ENCODE results near the gene OR7G1.

The OR7G1 gene

DNA sequence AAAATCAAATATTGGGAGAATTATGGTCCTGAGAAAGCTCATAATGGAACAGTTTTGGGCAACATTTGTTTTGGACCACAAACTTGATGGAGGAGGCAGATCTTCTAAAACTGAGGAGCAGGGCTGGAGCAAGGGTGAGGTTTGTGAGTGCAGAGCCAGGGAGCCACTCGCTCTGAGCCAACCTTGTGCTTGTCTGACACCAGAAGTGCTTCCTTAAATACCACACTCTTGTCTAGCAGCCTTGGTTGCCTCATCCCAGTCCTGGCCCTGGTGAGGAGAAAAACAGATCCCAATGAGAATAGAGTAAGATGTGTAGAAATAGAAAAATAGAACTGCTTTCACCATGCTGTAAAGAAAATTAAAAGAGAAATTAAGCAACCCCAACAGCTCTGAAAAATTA, 31.3 kb upstream of the OR7G1 start:
- Histone ChIP-seq H3K36me3 (ENCODE audit: control insufficient read depth in 1 of 2, insufficient read depth in 2 of 2, low read length in 2 of 2) (peaks cover 5 to 26% of the 10 kb centered on the region in 2 donors), H3K27ac (ENCODE audit: low read depth, low read length) (no peak overlapping the region), H3K27me3 (ENCODE audit: control insufficient read depth in 1 of 2, insufficient read depth in 2 of 2, low read length in 2 of 2) (no peaks in the 10 kb centered on the region), H3K9me3 (ENCODE audit: control insufficient read depth in 1 of 2, low read length in 2 of 2) (peaks cover 19 to 30% of the 10 kb centered on the region in 2 donors), H3K9ac (ENCODE audit: low read depth in 1 of 2, low read length in 2 of 2) (no peak overlapping the region), H3K4me1 (ENCODE audit: control insufficient read depth in 1 of 2, insufficient read depth in 2 of 2, low read length in 2 of 2) (no peaks in the 10 kb centered on the region), H3K4me3 (ENCODE audit: low read depth in 1 of 2, low read length in 2 of 2) (peak overlapping the region in 1 of 2 donors; percentile 21)

DNA sequence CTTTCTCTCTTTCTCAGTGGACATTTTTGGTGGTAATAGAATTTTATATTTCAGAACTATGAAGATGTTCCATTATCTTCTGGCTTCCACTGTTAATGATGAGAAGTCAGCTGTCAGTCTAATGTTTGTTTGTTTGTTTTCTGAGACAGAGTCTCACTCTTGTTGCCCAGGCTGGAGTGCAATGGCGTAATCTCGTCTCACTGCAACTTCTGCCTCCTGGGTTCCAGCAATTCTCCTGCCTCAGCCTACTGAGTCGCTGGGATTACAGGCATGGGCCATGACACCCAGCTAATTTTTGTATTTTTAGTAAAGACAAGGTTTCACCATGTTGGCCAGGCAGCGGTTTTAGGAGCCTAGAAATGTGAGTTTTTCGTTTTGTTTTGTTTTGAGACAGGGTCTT, 29.4 kb upstream of the OR7G1 start:
- H3K27me3 ChIP-seq (ENCODE audit: control insufficient read depth in 1 of 2, insufficient read depth in 2 of 2, low read length in 2 of 2), result no peaks in the 10 kb centered on the region
- no peak overlapping the region for H3K9ac ChIP-seq (ENCODE audit: low read depth in 1 of 2, low read length in 2 of 2)
- H3K4me3 ChIP-seq (ENCODE audit: low read depth in 1 of 2, low read length in 2 of 2), result no peak overlapping the region
- H3K36me3 ChIP-seq (ENCODE audit: control insufficient read depth in 1 of 2, insufficient read depth in 2 of 2, low read length in 2 of 2), result peaks cover 5 to 28% of the 10 kb centered on the region in 2 donors
- peaks cover 19 to 20% of the 10 kb centered on the region in 2 donors for H3K9me3 ChIP-seq (ENCODE audit: control insufficient read depth in 1 of 2, low read length in 2 of 2)
- no peak overlapping the region for H3K27ac ChIP-seq (ENCODE audit: low read depth, low read length)
- peaks cover 6 to 7% of the 10 kb centered on the region in 2 donors for H3K4me1 ChIP-seq (ENCODE audit: control insufficient read depth in 1 of 2, insufficient read depth in 2 of 2, low read length in 2 of 2)

DNA sequence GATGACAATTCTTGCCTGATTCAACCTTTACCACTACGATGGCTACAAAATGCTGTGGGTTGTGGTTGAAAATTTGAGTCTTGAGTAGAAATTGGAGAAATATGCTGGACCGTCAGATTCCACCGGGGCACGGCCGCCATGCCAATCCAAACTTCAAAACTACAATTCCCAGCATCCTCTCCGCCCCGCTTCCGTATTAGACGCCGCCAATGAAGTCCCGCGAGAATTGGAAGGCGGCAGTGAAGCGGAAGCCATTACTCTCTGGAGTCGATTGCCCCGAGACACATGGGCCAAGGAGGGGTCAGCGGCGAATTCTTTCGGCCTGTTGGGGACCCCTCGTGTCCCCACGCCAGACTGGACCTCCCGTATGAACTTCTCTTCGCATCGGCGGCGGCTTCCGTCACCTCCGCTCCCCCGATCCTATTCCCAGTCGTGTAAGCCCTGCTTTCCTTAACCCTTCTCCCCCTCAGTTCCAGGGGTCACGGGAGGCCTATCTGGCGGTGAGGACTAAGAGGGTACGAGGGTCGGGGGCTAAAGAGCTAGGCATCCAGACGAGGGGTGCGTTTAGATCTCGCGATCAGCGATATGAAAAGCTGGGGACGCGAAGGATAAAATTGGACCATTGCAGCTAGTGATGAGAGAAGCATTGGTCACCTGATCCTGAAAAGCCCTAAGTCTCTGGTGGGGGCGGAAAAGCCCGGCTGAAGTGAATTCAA, 24.8 kb upstream of the OR7G1 start, which contains the start of gene ZNF317:
TSS of gene ZNF317 (plus strand) at position 239 of the 716 bp plus-strand sequence. CDS start 15,620 bp downstream, outside the sequence.
- H3K4me3 ChIP-seq (ENCODE audit: low read depth in 1 of 2, low read length in 2 of 2), result peak within 1 kb of the TSS; percentile 98
- H3K4me1 ChIP-seq (ENCODE audit: control insufficient read depth in 1 of 2, insufficient read depth in 2 of 2, low read length in 2 of 2), result peaks cover 7 to 10% of the 10 kb centered on the region in 2 donors
- peaks cover 0 to 8% of the 10 kb centered on the region in 2 donors for H3K36me3 ChIP-seq (ENCODE audit: control insufficient read depth in 1 of 2, insufficient read depth in 2 of 2, low read length in 2 of 2)
- no peaks in the 10 kb centered on the region for H3K27me3 ChIP-seq (ENCODE audit: control insufficient read depth in 1 of 2, insufficient read depth in 2 of 2, low read length in 2 of 2)
- peaks cover 9 to 11% of the 10 kb centered on the region in 2 donors for H3K9me3 ChIP-seq (ENCODE audit: control insufficient read depth in 1 of 2, low read length in 2 of 2)
- peak within 1 kb of the TSS; percentile 55 for H3K27ac ChIP-seq (ENCODE audit: low read depth, low read length)
- H3K9ac ChIP-seq (ENCODE audit: low read depth in 1 of 2, low read length in 2 of 2), result peak within 1 kb of the TSS; percentile 89 to 95

DNA sequence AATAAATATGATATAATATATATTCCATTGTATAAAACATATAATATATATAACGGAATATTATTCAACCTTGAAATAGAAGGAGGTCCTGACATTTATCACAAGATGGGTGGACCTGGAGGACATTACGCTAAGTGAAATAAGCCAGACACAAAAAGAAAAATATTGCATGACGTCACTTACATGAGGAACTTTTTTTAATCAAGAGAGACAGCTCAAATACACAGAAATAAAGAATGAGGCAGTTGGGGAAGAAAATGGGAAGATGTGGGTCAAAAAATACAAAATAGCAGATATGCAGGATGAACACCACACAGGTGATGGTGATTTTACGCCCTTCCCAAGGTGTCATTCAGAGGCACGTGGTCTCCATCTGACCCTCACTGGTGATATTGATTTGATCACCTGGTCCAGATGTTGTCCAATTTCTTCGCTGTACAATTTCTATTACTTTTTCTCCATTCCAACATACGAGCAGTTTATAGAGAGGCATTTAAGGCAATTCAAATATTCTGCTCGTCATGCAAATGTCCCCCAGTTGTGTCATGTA, 24.1 kb upstream of the OR7G1 start:
- H3K36me3 ChIP-seq (ENCODE audit: control insufficient read depth in 1 of 2, insufficient read depth in 2 of 2, low read length in 2 of 2), result peaks cover 0 to 3% of the 10 kb centered on the region in 2 donors
- H3K9ac ChIP-seq (ENCODE audit: low read depth in 1 of 2, low read length in 2 of 2), result peak overlapping the region; percentile 89 to 95
- peaks cover 7 to 10% of the 10 kb centered on the region in 2 donors for H3K4me1 ChIP-seq (ENCODE audit: control insufficient read depth in 1 of 2, insufficient read depth in 2 of 2, low read length in 2 of 2)
- no peak overlapping the region for H3K27ac ChIP-seq (ENCODE audit: low read depth, low read length)
- peak overlapping the region; percentile 98 for H3K4me3 ChIP-seq (ENCODE audit: low read depth in 1 of 2, low read length in 2 of 2)
- H3K27me3 ChIP-seq (ENCODE audit: control insufficient read depth in 1 of 2, insufficient read depth in 2 of 2, low read length in 2 of 2), result no peaks in the 10 kb centered on the region
- H3K9me3 ChIP-seq (ENCODE audit: control insufficient read depth in 1 of 2, low read length in 2 of 2), result peaks cover 3 to 5% of the 10 kb centered on the region in 2 donors

DNA sequence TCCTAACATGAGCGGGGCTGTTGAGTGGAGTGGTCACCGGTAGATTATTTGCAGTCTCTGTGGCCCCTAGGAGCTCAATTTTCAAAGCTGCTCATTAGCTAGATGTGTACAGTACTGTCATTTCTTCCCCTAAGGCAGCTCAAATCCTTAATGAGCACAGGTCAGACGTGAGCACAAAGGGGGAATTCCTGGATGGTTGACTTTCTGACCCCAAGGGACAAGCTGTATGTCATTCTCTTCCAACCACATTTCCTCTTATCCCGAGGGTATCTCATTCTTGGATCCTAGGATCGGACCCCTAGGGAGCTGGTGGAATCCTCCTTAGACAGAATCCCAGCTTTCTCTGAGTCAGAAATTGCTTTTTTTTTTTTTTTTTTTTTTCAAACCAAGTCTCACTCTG, 16.9 kb upstream of the OR7G1 start:
- no peak overlapping the region for H3K27ac ChIP-seq (ENCODE audit: low read depth, low read length)

DNA sequence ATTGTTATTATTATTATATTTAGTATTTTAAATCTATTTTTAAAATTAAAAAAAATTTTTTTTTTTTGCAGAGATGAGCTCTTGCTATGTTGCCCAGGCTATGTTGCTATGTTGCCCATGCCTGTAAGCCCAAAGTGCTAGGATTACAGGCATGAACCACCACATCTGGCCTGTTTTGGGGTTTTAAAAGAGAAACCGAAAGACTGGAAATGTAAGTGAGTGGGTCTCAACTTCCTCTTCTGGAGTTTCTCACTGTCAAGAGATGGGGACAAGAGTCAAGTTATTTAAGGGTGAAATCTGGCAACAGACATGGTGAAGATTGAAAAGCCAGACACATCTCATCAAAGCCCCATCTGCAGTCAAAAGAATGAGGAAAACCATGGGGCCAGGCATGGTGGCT, 15.4 kb upstream of the OR7G1 start:
- H3K27me3 ChIP-seq (ENCODE audit: control insufficient read depth in 1 of 2, insufficient read depth in 2 of 2, low read length in 2 of 2), result no peaks in the 10 kb centered on the region

More for the DNA sequence above, 16.9 kb upstream of the OR7G1 start:
- Histone ChIP-seq H3K9me3 (ENCODE audit: control insufficient read depth in 1 of 2, low read length in 2 of 2) (no peaks in the 10 kb centered on the region), H3K27me3 (ENCODE audit: control insufficient read depth in 1 of 2, insufficient read depth in 2 of 2, low read length in 2 of 2) (no peaks in the 10 kb centered on the region), H3K4me3 (ENCODE audit: low read depth in 1 of 2, low read length in 2 of 2) (no peak overlapping the region), H3K9ac (ENCODE audit: low read depth in 1 of 2, low read length in 2 of 2) (no peak overlapping the region), H3K4me1 (ENCODE audit: control insufficient read depth in 1 of 2, insufficient read depth in 2 of 2, low read length in 2 of 2) (no peaks in the 10 kb centered on the region), H3K36me3 (ENCODE audit: control insufficient read depth in 1 of 2, insufficient read depth in 2 of 2, low read length in 2 of 2) (no peaks in the 10 kb centered on the region)

DNA sequence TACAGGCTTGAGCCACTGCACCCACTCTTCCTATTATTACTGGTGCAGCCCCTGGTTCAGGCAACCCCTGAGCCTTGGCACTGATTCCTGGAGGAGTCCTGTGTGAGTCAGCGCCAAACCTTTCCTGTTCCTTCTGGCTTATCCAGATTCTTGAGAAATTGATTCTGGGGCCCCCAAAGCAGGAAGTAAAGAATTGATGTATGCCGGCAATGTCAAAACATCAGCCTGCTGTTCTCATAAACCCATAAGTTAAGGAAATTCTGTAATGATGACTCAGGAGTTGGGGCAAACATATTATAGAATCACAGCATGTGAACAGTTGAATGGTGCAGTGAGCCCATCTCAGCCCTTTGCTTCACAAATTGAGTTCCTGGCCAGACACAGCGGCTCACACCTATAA, 12.6 kb upstream of the OR7G1 start:
- Histone ChIP-seq H3K9me3 (ENCODE audit: control insufficient read depth in 1 of 2, low read length in 2 of 2) (no peaks in the 10 kb centered on the region), H3K4me3 (ENCODE audit: low read depth in 1 of 2, low read length in 2 of 2) (no peak overlapping the region), H3K4me1 (ENCODE audit: control insufficient read depth in 1 of 2, insufficient read depth in 2 of 2, low read length in 2 of 2) (no peaks in the 10 kb centered on the region), H3K27me3 (ENCODE audit: control insufficient read depth in 1 of 2, insufficient read depth in 2 of 2, low read length in 2 of 2) (no peaks in the 10 kb centered on the region), H3K27ac (ENCODE audit: low read depth, low read length) (no peak overlapping the region), H3K9ac (ENCODE audit: low read depth in 1 of 2, low read length in 2 of 2) (no peak overlapping the region), H3K36me3 (ENCODE audit: control insufficient read depth in 1 of 2, insufficient read depth in 2 of 2, low read length in 2 of 2) (no peaks in the 10 kb centered on the region)

More for the DNA sequence above, 15.4 kb upstream of the OR7G1 start:
- H3K36me3 ChIP-seq (ENCODE audit: control insufficient read depth in 1 of 2, insufficient read depth in 2 of 2, low read length in 2 of 2), result no peaks in the 10 kb centered on the region
- H3K4me1 ChIP-seq (ENCODE audit: control insufficient read depth in 1 of 2, insufficient read depth in 2 of 2, low read length in 2 of 2), result no peaks in the 10 kb centered on the region
- no peak overlapping the region for H3K27ac ChIP-seq (ENCODE audit: low read depth, low read length)
- no peak overlapping the region for H3K9ac ChIP-seq (ENCODE audit: low read depth in 1 of 2, low read length in 2 of 2)
- no peak overlapping the region for H3K4me3 ChIP-seq (ENCODE audit: low read depth in 1 of 2, low read length in 2 of 2)
- no peaks in the 10 kb centered on the region for H3K9me3 ChIP-seq (ENCODE audit: control insufficient read depth in 1 of 2, low read length in 2 of 2)

DNA sequence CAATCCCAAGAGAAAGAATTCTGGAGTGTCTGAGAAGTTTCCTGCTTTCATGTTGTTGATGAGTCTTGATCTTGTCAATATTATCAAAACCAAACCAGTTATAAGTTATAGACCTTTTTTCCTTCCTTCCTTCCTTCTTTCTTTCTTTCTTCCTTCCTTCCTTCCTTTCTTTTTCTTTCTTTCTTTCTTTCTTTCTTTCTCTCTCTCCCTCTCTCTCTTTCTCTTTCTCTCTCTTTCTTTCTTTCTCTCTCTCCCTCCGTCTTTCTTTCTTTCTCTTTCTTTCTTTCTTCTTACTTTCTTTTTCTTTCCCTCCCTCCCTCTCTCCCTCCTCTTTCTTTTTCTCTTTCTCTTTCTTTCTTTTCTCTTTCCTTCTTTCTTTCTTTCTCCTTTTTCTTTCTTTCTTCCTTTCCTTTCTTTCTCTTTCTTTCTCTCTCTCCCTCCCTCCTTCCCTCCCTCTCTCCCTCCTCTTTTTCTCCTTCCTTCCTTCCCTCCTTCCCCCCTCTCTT, 11.4 kb upstream of the OR7G1 start, which contains the start of gene OR7G3:
TSS of gene OR7G3 (minus strand) at position 51 of the 506 bp plus-strand sequence. CDS start at position 51, 0 bp downstream.
- H3K9ac ChIP-seq (ENCODE audit: low read depth in 1 of 2, low read length in 2 of 2), result no peak within 1 kb of the TSS
- H3K36me3 ChIP-seq (ENCODE audit: control insufficient read depth in 1 of 2, insufficient read depth in 2 of 2, low read length in 2 of 2), result no peaks in the 10 kb centered on the region
- no peak within 1 kb of the TSS for H3K4me3 ChIP-seq (ENCODE audit: low read depth in 1 of 2, low read length in 2 of 2)
- H3K4me1 ChIP-seq (ENCODE audit: control insufficient read depth in 1 of 2, insufficient read depth in 2 of 2, low read length in 2 of 2), result no peaks in the 10 kb centered on the region
- H3K9me3 ChIP-seq (ENCODE audit: control insufficient read depth in 1 of 2, low read length in 2 of 2), result no peaks in the 10 kb centered on the region
- H3K27ac ChIP-seq (ENCODE audit: low read depth, low read length), result no peak within 1 kb of the TSS
- H3K27me3 ChIP-seq (ENCODE audit: control insufficient read depth in 1 of 2, insufficient read depth in 2 of 2, low read length in 2 of 2), result no peaks in the 10 kb centered on the region

DNA sequence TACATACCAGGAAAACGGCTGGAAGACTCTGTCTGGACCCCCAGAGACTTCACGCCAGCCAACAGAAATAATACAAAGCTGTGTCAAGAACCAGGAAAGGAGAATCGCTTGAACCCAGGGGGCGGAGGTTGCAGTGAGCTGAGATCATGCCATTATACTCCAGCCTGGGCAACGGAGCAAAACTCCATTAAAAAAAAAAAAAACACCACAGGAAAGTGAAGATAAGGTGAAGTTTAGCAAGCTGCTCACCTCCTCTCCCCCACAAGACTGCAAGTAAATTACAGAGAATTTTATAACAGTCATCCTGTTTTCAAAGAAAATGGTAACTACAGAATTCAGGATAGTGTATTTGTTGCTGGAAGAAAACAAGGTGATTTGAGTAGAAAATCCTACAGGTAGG, 984 bp upstream of the OR7G1 start:
- Histone ChIP-seq H3K4me1 (ENCODE audit: control insufficient read depth in 1 of 2, insufficient read depth in 2 of 2, low read length in 2 of 2) (no peaks in the 10 kb centered on the region), H3K36me3 (ENCODE audit: control insufficient read depth in 1 of 2, insufficient read depth in 2 of 2, low read length in 2 of 2) (no peaks in the 10 kb centered on the region), H3K27ac (ENCODE audit: low read depth, low read length) (no peak overlapping the region), H3K4me3 (ENCODE audit: low read depth in 1 of 2, low read length in 2 of 2) (no peak overlapping the region), H3K9me3 (ENCODE audit: control insufficient read depth in 1 of 2, low read length in 2 of 2) (no peaks in the 10 kb centered on the region), H3K9ac (ENCODE audit: low read depth in 1 of 2, low read length in 2 of 2) (no peak overlapping the region), H3K27me3 (ENCODE audit: control insufficient read depth in 1 of 2, insufficient read depth in 2 of 2, low read length in 2 of 2) (no peaks in the 10 kb centered on the region)

DNA sequence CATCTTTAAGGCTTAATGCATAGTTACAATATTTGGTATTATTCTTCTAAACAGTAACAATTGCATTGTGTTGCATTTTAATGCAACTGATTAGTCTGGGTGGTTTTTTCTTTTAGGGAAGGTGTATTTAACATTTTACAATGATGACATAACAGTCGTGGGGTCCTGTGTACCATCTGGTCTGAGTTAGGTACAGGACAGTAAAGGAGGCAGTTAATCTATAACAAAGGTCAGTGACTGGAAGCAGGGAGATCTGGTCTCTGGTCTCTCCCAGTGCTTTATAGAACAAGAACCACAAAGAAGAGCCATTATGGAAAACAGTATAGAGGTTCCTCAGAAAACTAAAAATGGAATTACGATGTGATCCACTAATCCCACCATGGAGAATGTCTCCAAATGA, 5.6 kb downstream of the OR7G1 start:
- Histone ChIP-seq H3K27ac (ENCODE audit: low read depth, low read length) (no peak overlapping the region), H3K9ac (ENCODE audit: low read depth in 1 of 2, low read length in 2 of 2) (no peak overlapping the region), H3K9me3 (ENCODE audit: control insufficient read depth in 1 of 2, low read length in 2 of 2) (no peaks in the 10 kb centered on the region), H3K4me3 (ENCODE audit: low read depth in 1 of 2, low read length in 2 of 2) (no peak overlapping the region), H3K27me3 (ENCODE audit: control insufficient read depth in 1 of 2, insufficient read depth in 2 of 2, low read length in 2 of 2) (no peaks in the 10 kb centered on the region), H3K4me1 (ENCODE audit: control insufficient read depth in 1 of 2, insufficient read depth in 2 of 2, low read length in 2 of 2) (no peaks in the 10 kb centered on the region), H3K36me3 (ENCODE audit: control insufficient read depth in 1 of 2, insufficient read depth in 2 of 2, low read length in 2 of 2) (no peaks in the 10 kb centered on the region)
